Hematopoietic multipotent progenitor cell treated with erythropoietin and hydrocortisone succinate and interleukin-3 and kit ligand, for 8 days (in vitro differentiated cells): Measurements from ENCODE around the gene KL.

ENCODE experiments used
- DNase-seq: peaks from one replicate; pipeline ENCODE4 v3.0.0-alpha.2; 2015

Gene KL

DNA sequence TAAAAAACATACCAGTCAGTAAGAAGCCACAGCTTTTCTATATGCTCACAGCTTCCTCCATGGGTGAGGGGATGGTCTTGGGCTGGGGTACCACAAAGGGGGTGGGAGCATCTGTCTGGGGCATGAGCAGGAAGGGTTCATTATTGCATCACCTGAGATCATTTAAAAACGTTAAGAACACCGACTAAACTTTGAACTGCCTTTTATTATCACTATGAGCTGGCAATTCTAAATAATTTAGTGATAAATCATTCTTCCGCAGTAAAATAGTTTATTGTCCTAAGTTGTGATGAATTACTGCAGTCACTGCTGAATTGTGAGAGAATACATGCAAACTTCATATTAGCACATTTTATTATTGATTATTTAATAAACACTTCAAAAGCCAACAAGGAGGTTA lies 71.6 kb downstream of the KL start:
- DNase-seq, result no peak

DNA sequence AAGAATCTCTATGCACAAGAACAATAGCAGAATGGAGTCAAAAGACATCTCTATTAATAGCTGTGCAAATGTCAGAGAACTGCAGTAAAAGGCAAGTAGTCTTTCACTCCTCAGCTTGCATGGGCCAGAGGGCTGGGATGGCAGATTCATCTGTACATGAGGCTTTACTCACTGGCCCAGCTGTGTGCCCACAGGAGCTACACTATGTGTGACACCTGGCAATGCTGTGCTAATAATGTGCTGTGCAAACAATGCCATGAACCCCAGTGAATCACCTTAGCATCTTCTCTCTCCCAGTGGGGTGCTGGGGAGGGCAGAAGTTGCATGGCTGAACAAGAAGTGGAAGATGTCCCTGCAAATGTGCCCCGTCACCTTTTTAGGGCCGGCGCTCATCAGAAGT lies 73.1 kb downstream of the KL start:
- no peak for DNase-seq

DNA sequence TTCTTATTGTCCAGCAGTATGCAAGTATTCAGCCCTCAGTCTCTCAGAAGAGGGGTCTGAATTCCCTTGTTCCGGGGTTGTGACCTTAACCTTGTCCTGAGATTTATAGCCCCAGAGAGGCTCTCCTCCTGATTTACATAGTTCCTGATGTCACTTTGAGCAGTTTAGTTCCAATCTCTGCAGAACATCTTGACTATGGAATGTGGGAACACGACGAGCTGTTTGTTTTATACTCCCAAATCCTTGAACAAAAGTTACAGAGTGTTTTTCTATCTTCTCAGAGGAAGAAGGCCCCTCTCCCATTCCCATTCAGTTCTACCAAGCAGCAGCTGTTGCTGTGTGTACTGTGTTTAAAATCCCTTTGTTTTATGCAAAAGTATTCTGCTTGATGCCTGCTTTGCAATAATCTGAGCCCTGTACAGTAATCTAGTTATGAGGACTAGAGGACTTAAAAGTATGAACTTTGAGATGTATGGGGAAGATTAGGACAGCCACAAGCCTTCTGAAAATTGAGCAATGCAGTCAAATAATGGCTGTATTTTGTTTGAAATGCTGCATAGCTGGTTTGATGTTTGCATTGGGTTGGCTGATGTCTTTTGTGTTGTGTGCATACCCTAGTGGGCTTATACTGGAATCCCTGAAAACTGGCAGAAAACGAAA lies 74.7 kb downstream of the KL start:
- no peak for DNase-seq

DNA sequence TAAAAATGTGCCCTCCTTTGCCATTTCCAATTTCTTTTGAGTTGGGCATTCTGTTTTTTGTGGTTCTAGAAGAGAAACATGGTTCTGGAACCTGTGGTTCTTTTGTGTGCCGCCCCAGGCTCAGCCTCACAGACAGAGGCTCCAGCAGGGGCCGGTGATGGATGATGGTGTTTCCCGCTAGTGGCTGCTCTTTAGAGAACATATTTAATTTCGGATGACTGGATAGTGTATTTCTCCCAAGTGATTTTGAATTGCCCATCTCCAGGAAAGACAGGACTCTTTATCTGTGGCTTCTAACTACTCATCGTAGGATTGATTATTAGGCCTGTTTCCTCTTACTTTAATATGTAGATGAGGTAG lies 75.2 kb downstream of the KL start:
- DNase-seq, result no peak

DNA sequence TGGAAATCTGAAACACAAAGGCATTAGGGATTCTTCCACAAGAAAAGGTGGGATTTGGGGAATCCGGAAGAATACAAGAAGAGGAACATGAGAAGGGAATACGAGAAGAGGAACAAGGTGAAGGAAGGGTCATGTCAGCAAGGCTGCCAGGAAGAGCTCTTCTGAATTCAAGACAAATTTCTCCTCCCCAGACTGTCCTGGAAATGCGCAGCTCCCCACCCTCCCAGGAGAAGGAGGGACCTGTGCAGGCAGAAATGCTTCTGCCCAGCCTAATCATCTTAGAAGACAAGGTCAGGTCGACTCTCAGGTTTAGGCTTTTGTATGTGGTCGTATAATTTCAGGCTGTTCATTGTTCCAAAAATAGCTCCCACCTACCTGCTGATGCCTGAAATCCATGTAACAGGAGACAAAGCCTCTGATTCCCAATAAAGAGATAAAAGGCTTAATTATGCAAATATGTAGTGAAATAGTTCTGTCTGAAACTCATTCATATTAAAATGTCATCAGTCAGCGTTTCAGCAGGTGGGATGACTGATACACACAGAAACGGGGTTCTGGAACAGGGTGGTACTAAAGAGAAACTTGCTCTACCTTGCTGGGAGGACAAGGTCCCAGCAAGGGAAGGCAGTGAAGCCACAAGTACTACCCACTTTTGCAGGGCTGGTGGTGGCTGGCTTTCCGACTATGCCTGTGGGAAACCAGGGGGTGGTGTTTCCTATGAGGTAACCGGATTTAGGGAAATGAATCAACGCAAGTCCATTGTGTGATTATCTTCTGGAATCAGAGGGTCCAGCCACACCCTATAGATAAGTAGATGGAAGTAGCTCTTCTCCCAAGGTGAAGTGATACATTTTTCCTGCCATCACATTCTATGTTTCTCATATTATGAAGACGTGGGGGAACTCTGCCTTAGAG lies 76.1 kb downstream of the KL start:
- DNase-seq, result no peak

DNA sequence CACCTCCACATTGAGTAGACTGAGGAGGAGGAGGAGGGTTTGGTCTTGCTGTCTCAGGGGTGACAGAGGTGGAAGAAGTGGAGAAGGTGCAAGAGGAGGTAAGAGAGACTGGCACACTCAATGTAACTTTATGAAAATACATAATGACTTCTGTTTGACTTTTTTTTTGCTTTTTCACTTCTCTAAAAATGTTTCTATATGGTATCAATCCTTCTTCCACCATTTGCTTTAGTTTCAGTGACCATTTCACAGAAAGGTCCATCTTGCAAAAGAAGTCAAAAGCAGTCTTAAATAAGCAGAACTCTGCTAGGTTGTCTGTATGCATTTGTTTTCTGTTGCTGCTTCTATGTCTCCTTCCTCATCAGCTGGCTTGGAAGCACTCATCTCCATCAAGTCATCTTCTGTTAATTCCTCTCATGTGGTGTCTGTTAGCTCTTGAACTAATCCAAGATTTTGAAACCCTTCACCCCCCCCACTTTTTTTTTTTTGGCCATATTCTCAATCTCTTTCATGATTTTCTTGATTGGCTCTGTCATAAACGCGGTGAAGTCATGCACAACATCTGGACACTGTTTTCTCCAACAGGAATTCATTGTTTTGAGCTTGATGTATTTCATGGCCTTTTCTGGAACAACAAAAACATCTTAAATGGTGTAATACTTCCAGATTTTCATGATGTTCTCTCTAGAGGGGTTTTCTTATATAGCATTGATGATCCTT lies 80.8 kb downstream of the KL start:
- no peak for DNase-seq

DNA sequence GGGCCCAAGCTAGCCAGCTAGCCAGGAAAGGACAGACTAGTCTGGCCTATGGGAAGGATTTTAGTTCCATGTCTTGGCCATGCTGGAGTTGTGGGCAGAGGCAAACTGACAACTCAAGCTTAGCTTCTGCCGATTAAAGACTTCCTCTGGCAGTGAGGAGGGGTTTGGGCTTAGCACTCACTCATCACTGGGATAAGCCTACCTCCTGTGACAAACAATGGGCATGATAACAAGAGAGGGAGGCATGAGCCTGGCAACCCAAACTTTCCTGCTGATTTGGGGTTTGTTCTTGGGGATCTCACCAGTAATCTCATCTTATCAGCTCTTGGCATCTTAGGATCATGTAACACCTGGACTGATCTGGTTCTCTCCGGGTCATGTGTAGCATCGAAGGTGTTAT lies 83.6 kb downstream of the KL start:
- DNase-seq, result no peak

DNA sequence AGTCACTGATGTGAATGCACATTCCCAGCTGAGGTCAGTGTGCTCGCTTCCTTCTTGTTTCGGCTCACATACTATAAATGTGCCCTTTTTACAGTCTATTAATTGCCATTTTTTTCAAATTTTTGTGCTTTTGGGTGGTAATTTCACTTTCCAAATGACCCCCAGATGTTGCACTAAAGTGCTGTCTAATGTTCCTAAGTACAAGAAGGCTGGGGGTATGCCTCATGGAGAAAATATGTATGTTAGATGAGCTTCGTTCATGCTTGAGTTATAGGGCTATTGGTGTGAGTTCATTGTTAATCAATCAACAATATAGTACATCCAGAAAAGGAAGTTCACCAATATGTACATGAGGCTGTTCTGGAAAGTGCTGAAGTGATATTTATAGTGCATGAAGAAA lies 84.7 kb downstream of the KL start:
- DNase-seq, result no peak

DNA sequence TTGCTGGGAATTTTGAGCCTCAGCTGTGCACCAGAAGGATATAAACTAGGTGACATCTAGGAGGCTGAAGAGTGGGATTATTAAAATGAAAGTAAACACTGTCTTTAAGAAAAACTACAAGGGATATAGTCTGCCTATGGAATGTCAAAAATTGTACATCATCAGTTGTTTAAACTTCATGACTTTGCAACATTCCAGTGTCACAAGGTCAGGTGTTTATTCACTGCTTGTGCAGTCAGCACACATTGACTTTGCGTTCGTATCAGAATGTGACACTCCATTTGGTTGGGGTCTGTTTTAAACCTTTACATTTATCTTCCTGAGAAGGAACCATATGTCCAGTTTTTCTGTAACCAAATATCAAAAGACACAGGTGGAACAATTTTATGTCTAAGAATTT lies 85.6 kb downstream of the KL start:
- DNase-seq, result no peak

DNA sequence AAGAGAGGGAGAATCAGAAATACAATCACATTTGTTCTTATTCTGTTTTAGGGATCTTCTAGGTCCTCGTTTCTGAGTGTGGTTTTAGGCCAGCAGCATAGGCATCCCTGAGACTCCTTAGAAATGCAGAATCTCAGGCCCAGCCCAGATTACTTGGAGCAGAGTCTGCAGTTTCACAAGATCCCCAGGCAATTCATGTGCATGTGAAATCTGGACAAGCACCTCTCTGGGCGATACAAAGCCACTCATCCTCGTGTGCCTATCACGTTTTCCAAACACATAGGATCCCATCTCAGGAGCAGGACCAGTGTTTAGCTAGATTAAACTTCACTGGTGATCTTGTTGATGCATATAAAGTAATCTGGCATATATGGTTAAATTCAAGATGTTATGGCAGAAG lies 87.2 kb downstream of the KL start:
- no peak for DNase-seq

DNA sequence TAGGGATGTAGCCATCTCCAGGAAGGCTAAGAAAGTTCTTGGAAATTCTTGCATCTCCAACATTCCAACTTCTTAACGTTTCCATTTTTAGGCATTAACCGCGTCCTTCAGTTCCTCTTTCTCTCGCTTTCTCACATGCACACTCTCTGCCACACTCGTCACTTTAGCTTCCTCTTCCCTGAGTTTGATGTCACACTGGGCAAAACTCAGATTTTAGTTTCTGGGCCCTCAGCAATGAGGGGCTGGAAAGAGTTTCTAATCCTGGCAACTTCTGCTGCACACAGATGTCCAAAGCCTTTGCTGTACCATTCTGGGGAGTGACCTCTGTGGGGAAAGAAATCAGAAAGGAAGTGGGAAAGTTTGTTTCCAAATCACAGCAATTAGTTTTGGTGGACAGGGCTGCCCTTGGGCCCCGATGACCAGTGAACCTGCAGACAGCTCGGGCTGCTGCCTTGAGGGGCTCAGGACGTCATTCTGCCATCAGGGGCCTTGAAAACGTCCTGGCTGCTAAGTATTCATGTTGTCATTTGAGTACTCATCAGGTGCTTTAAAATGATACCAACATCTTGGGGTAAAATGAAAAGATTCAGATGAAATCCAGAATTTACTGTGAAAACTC lies 89.3 kb downstream of the KL start:
- DNase-seq, result no peak

DNA sequence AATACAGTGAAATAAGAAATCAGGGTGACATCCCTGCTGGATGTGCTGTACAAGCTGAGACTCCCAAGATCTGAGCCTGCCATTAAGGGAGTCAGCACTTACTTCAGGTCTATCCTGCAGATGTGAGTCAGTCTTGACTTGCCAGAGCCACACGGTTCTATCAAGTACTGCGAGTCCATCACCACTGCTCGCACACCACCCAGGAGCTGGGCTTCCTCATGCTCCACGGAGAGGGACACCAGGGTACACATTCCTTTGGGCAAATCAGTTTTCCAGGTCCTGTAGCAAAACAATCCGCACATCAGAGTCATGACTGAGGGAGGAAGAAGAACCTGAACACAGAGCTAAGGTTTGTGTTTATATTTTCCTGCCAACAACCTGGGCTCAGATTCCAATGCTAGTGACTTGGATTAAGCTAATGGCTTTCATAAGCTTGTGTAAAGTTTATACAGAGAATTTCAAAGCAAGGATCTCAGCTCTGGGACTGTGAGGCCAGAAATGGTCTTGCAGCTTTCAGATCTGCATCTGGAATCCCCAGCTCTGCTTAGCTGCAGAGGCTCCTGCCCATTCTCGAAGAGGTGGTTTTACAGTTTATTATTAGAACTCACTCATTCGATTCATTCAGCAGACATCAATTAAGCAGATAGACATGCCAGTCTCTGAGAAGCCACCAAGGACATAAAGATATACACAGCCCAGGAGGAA lies 90.6 kb downstream of the KL start:
- no peak for DNase-seq

DNA sequence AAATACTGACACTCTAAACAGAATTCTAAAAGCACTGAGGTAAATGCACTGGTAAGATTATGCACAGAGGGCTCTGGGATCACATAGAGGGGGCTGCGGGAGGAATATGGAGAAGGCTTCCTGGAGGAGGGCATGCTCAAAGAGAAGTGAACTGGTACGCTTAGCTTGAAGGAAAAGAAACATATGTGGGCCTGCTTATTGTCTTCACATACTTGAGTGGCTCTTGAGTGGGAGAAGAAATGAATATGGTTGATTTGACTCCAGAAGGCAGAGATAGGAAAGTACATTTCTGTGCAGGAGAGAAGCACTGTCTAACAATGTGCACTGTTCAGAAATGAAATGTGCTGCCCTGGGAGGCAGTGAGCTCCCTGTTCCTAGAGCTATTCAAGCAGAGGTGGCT lies 91.1 kb downstream of the KL start:
- no peak for DNase-seq

DNA sequence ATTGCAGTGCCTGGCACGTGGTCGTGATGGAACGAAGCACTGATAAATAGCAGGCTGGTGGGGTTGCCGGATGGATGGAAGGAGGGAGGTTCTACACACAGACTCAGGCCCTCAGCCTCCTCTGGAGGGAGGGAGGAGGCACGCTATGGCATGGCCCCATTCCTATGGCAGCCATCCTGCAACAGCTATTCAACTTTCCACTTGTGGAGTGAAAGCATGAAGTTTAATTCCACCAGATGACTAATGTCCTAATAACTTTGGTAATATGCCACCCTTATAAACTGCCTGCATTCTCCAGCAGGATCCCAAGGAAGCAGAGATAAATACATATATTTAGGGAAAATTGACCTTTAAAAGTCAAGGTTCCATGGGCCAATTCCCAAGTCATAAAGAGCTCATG lies 92.4 kb downstream of the KL start:
- no peak for DNase-seq

DNA sequence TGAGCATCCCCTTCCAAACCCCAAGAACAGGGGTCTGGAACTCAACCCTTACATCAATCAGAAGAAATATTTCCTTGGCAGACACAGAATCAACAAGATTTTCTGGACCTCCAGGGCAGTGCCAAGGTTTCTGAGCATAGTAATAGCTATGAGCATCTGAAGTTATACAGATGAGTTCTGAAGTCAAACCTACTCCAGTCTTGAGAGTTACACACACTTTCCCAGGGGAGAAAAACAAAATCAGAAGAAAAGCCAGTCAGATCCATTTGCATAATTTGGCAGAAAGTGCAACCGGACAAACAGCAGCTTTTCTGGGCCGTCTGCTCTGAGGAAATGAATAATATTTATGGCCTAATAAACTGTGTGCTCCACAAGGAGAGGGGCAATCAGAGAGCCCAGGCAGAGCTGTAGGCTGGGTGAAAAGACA lies 93.1 kb downstream of the KL start:
- no peak for DNase-seq

DNA sequence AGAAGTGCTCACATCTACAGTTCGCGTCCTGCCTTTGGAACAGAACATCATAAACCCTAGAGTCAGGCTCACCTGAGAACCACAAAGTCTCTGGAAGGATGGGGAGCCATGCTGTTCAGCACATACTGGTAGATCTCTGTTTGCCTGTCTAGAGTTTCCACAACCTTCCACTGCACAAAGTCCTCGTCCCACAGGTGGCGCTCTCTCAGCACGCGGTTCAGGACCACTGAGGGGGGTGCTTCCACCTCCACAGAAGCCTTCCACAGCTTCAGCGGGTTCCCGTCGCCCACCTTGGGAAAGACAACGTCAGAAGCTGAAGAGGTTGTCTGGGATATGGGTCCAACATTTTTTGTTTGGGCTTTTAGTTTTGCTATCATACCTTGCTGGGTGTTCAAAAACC lies 93.6 kb downstream of the KL start:
- no peak for DNase-seq

DNA sequence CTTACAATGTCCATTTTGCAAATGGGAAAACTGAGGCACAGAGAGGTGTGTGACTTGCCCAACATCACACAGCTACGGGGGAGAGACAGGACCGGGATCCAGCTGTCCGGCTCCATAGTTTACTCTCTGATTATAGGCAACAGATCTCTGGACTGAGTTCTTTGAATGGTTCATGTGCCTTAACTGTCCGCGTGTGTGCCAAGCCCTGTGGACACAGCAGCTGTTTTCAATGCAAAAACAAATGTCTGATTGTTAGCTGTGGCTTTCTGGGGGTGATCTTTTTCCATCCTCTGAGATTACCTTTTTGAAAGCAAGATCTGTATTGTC lies 94.1 kb downstream of the KL start:
- no peak for DNase-seq

DNA sequence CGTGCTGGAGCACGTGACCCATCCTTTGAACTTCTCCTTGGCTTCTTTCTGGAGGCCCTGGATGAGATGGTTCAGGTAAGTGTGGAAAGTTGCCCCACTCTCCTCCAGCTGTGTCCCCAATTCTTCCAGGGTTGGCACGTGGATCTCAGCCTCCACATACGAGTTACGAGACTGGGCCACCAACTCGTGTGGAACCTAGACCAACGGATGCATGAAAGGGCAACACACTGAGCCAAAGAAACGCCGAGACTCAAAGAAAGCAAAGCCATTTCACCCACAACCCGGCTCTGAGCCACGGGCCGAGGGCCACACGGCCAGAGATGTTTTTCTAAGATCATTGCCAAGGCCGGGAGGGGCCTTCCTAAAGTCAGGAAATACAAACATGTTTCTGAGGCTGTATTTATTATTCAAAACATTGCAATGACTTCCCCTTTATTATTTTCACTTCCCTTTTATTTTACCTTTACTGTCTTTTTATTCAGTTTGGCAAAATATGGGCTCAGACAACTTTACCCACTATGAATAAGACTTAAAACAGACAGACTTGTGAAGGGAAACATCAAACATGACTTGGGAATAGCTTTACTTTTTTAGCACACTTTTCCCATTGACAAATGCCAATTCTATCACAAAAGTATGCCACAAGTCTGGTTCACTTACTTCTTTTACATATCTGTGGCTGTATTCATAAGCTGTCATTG lies 94.6 kb downstream of the KL start:
- DNase-seq, result no peak

DNA sequence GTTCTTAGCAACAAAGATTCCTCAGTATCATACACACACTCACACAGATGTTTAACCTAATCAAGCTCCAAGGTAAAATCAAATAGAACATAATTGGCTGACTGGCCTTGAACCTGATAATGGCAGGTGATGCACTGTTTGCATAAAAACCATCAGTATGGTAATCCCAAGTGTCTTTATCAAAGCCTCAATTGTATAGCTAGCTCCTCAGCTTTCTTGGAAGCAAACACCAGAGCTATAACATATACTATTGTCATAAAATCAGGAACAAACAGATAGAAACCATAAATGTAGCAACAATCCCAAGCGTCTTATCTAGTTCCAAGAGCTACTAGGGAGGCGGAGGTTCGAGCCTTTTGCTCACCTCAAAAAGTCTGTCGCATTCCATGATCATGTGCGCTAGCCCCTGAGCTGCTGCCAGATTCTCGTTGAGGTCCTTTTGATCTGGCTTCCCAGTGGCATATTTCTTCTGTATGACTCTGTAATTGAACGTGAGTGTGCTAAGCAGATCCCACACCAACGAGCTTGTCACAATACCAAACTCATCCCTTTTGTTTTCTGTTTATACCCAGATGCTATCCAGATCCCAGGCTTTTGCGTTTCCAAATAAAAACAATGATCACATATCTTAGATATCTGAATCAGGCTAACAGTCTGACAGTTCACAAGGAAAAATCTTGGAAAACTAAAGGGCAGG lies 95.3 kb downstream of the KL start:
- DNase-seq, result no peak

DNA sequence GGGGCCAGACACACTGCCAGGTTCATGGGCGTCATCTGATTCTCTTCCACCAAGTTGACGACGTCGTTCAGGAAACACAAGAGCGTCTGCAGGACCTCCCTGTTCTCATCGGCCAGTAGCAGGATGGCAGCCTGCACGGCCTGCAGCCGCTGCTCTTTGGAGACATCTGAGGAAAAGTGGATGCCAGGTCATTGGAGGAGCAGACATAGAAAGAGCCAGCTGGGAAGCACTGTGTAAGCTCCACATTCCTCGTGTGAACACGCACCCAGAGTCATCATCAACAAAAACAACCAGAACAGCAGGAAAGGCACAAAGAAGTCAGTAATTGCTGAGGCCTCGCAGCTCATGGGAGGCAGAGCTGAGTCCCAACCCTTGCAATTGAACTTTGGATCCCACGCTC lies 96.5 kb downstream of the KL start:
- no peak for DNase-seq

DNA sequence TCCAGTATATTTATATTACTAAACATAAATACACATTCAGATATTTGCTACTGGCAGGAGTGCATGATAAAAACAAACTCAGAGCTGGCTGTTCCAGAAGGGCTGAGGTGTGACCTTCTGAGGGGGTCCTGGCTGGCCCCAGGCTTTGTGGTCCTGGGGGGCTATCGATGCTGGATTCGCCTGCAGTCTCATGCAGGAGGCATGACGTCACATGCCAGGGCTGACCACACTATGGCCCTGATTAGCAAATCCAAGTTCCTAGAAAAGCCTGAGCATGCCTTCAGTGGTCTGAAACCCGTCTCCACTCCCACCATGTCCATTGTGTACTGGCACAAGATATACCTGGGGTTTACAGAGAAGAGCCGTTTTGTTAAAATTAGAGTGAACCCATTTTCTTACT lies 97.9 kb downstream of the KL start:
- no peak for DNase-seq

DNA sequence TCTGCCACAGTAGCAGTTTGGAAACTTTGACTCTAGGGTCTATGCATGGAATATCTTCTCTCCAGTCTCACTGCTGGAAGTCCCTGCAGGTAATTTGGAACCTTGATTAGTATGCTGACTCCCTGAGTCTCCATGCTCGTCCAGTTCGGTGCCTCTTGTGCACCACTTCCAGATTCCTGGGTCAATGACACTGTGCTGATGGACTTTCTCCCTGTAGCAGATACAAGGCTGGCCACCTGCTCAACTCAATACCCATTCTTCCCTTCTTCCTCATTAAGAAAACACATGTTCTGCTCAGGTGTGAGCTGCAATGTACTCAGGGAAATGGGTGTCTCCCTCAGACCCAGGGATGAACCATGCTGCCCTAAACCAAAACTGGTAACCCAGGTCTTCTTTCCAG lies 99.1 kb downstream of the KL start:
- DNase-seq, result no peak
